Neural progenitor cell (in vitro differentiated cells): Measurements from ENCODE around the gene REX1BD. TPM values are rescaled to one million over a fixed set of nuclear protein-coding genes. Genes with fewer than 3 reads are reported as not detected.
A peak's percentile ranks its signal among the peaks of the same experiment; 100 is the strongest.

ENCODE experiments used
- DNase-seq: peaks from one replicate; pipeline ENCODE4 v3.0.0-alpha.2; 2016; ENCODE audit warnings: low spot score
- H2AFZ ChIP-seq: fragments of 200-600 bp; sonication (generic); replicated peaks from 2 replicates; pipeline ENCODE4 v1.6.1; 2016; ENCODE audit warnings: antibody characterized with exemption
- H3F3A ChIP-seq: fragments of 200-600 bp; sonication (generic); 2 replicates; pipeline ENCODE4 v1.6.1; 2016; ENCODE audit warnings: antibody characterized with exemption, low read depth
- H3K27ac ChIP-seq: fragments of 200-600 bp; sonication (generic); 2 replicates; pipeline ENCODE4 v1.5.1; 2016; ENCODE audit warnings: mild to moderate bottlenecking
- H3K27me3 ChIP-seq: fragments of 200-600 bp; sonication (generic); 2 replicates; pipeline ENCODE4 v1.6.1; 2016; ENCODE audit warnings: mild to moderate bottlenecking, moderate library complexity
- H3K36me3 ChIP-seq: fragments of 200-600 bp; sonication (generic); 2 replicates; pipeline ENCODE4 v1.5.1; 2016
- H3K4me1 ChIP-seq: fragments of 200-600 bp; sonication (generic); 2 replicates; pipeline ENCODE4 v1.6.1; 2016; ENCODE audit warnings: mixed run types
- H3K4me2 ChIP-seq: fragments of 200-600 bp; sonication (generic); 2 replicates; pipeline ENCODE4 v1.6.1; 2016
- H3K4me3 ChIP-seq: fragments of 200-600 bp; sonication (generic); 2 replicates; pipeline ENCODE4 v1.5.1; 2016
- H3K79me2 ChIP-seq: fragments of 200-600 bp; sonication (generic); 2 replicates; pipeline ENCODE4 v1.6.1; 2016; ENCODE audit warnings: low read depth
- H3K9ac ChIP-seq: fragments of 200-600 bp; sonication (generic); 2 replicates; pipeline ENCODE4 v1.6.1; 2016
- H3K9me3 ChIP-seq: fragments of 200-600 bp; sonication (generic); 2 replicates; pipeline ENCODE4 v1.5.1; 2016; ENCODE audit warnings: low read depth
- H4K20me1 ChIP-seq: fragments of 200-600 bp; sonication (generic); 2 replicates; pipeline ENCODE4 v1.6.1; 2016; ENCODE audit warnings: low read depth
- H3K27ac Mint-ChIP-seq: 3 replicates; pipeline ENCODE4 v1.8.0; 2021; ENCODE audit warnings: mixed read lengths
- H3K27me3 Mint-ChIP-seq: 2 replicates; pipeline ENCODE4 v1.8.0; 2022; ENCODE audit warnings: low read depth, mild to moderate bottlenecking, inconsistent platforms, moderate library complexity, mixed read lengths; ENCODE audit not compliant: insufficient read depth
- H3K36me3 Mint-ChIP-seq: 3 replicates; pipeline ENCODE4 v1.8.0; 2021; ENCODE audit warnings: mixed read lengths
- H3K4me1 Mint-ChIP-seq: 3 replicates; pipeline ENCODE4 v1.8.0; 2021; ENCODE audit warnings: mixed read lengths
- H3K4me3 Mint-ChIP-seq: 3 replicates; pipeline ENCODE4 v1.8.0; 2021; ENCODE audit warnings: mild to moderate bottlenecking, moderate library complexity, mixed read lengths
- H3K9me3 Mint-ChIP-seq: 3 replicates; pipeline ENCODE4 v1.8.0; 2020; ENCODE audit warnings: mixed read lengths
- CTCF ChIP-seq: fragments of 200-600 bp; sonication (generic); IDR thresholded peaks from 2 replicates; pipeline ENCODE4 v1.5.1; 2017; ENCODE audit warnings: antibody characterized with exemption, mild to moderate bottlenecking
- EZH2 ChIP-seq: fragments of 200-600 bp; sonication (generic); IDR thresholded peaks from 2 replicates; pipeline ENCODE4 v1.6.1; 2017; ENCODE audit warnings: antibody characterized with exemption, mild to moderate bottlenecking, moderate library complexity
- EZH2phosphoT487 ChIP-seq: fragments of 200-600 bp; sonication (generic); IDR thresholded peaks from 2 replicates; pipeline ENCODE4 v1.6.1; 2017; ENCODE audit warnings: antibody characterized with exemption
- total RNA-seq: library from RNA; depleted of rRNA; stranded (reverse); fragments of >200 nt; gene quantifications from 2 replicates; pipeline ENCODE4 v1.2.3, GENCODE V29; 2015; ENCODE audit warnings: low replicate concordance

The REX1BD gene
- total RNA-seq, 1 donor from 2014 or later: 41.7 TPM

GRCh38 chr19:18612051-18612771, 23.6 kb downstream of the REX1BD start:
- H3K4me1 Mint-ChIP-seq: peaks cover 18% of the 10 kb centered on the region
- peak; percentile 36 for DNase-seq
- peaks cover 70% of the 10 kb centered on the region for H3K27me3 Mint-ChIP-seq
- Histone ChIP-seq H3K27ac (no peak overlapping the region), H3K4me1 (peaks cover 40% of the 10 kb centered on the region), H3K79me2 (no peaks in the 10 kb centered on the region), H3K9ac (no peak overlapping the region), H2AFZ (peak overlapping the region; percentile 85), H3K36me3 (no peaks in the 10 kb centered on the region), H3K9me3 (no peaks in the 10 kb centered on the region), H3K27me3 (peaks cover 99% of the 10 kb centered on the region), H3K4me2 (peak overlapping the region; percentile 90), H4K20me1 (peaks cover 56% of the 10 kb centered on the region), H3K4me3 (peak overlapping the region; percentile 57), H3F3A (peaks cover 42% of the 10 kb centered on the region)
- H3K4me3 Mint-ChIP-seq: peak overlapping the region; percentile 82
- peaks cover 4% of the 10 kb centered on the region for H3K9me3 Mint-ChIP-seq
- no peak overlapping the region for H3K27ac Mint-ChIP-seq
- H3K36me3 Mint-ChIP-seq: no peaks in the 10 kb centered on the region
- TF ChIP-seq EZH2phosphoT487: peak; percentile 15
- TF ChIP-seq CTCF: no peak
- TF ChIP-seq EZH2: no peak

- peak within 1 kb of the TSS; percentile 90 for H3K4me2 ChIP-seq
- H3K27me3 Mint-ChIP-seq: peaks cover 68% of the 10 kb centered on the region
- no peak within 1 kb of the TSS for H3K27ac Mint-ChIP-seq
- H3K4me1 ChIP-seq: peaks cover 36% of the 10 kb centered on the region
- H3K79me2 ChIP-seq: no peaks in the 10 kb centered on the region
- peaks cover 18% of the 10 kb centered on the region for H3K4me1 Mint-ChIP-seq
- H3K9ac ChIP-seq: no peak within 1 kb of the TSS
- H3K36me3 ChIP-seq: no peaks in the 10 kb centered on the region
- no peaks in the 10 kb centered on the region for H3K9me3 ChIP-seq
- peaks cover 48% of the 10 kb centered on the region for H4K20me1 ChIP-seq
- H2AFZ ChIP-seq: peak within 1 kb of the TSS; percentile 85
- DNase-seq: peak; percentile 77
- peak within 1 kb of the TSS; percentile 57 for H3K4me3 ChIP-seq
- no peak within 1 kb of the TSS for H3K27ac ChIP-seq
- TF ChIP-seq EZH2phosphoT487: peak; percentile 81
- TF ChIP-seq EZH2: peak; percentile 87
- no peak for TF ChIP-seq CTCF
- peaks cover 5% of the 10 kb centered on the region for H3K36me3 Mint-ChIP-seq
- H3K27me3 ChIP-seq: peaks cover 91% of the 10 kb centered on the region
- H3K4me3 Mint-ChIP-seq: peak within 1 kb of the TSS; percentile 84
- H3F3A ChIP-seq: peaks cover 42% of the 10 kb centered on the region
- peaks cover 8% of the 10 kb centered on the region for H3K9me3 Mint-ChIP-seq
Observed at GRCh38 chr19:18612772-18613588, 24.4 kb downstream of the REX1BD start, which contains the start of gene TMEM59L. TMEM59L (plus strand) TSS chr19:18612870; CDS start chr19:18612959, 89 bp downstream.

GRCh38 chr19:18613589-18614234, 25.1 kb downstream of the REX1BD start:
- Mint-ChIP-seq H3K4me1 (peaks cover 16% of the 10 kb centered on the region), H3K9me3 (peaks cover 8% of the 10 kb centered on the region), H3K27ac (no peak overlapping the region), H3K4me3 (peak overlapping the region; percentile 84), H3K27me3 (peaks cover 60% of the 10 kb centered on the region), H3K36me3 (peaks cover 5% of the 10 kb centered on the region)
- no peak overlapping the region for H2AFZ ChIP-seq
- DNase-seq: peak; percentile 52
- peaks cover 84% of the 10 kb centered on the region for H3K27me3 ChIP-seq
- no peak overlapping the region for H3K27ac ChIP-seq
- H3K9ac ChIP-seq: no peak overlapping the region
- peaks cover 37% of the 10 kb centered on the region for H3F3A ChIP-seq
- H3K4me1 ChIP-seq: peaks cover 36% of the 10 kb centered on the region
- H3K9me3 ChIP-seq: no peaks in the 10 kb centered on the region
- peak overlapping the region; percentile 90 for H3K4me2 ChIP-seq
- H3K4me3 ChIP-seq: peak overlapping the region; percentile 57
- H3K79me2 ChIP-seq: no peaks in the 10 kb centered on the region
- no peak for TF ChIP-seq CTCF
- TF ChIP-seq EZH2phosphoT487: peak; percentile 50
- TF ChIP-seq EZH2: peak; percentile 59
- H4K20me1 ChIP-seq: peaks cover 41% of the 10 kb centered on the region
- H3K36me3 ChIP-seq: no peaks in the 10 kb centered on the region
